ENCODE results near the gene GOLGA6B. TPM values are rescaled to one million over a fixed set of nuclear protein-coding genes. Genes with fewer than 3 reads are reported as not detected.
A peak's percentile ranks its signal among the peaks of the same experiment; 100 is the strongest.
"Not testable (repeated sequence)": the region's sequence is repeated elsewhere in the genome, so short reads cannot be mapped to it uniquely, and the experiment has no call there.

GOLGA6B gene, protein sequence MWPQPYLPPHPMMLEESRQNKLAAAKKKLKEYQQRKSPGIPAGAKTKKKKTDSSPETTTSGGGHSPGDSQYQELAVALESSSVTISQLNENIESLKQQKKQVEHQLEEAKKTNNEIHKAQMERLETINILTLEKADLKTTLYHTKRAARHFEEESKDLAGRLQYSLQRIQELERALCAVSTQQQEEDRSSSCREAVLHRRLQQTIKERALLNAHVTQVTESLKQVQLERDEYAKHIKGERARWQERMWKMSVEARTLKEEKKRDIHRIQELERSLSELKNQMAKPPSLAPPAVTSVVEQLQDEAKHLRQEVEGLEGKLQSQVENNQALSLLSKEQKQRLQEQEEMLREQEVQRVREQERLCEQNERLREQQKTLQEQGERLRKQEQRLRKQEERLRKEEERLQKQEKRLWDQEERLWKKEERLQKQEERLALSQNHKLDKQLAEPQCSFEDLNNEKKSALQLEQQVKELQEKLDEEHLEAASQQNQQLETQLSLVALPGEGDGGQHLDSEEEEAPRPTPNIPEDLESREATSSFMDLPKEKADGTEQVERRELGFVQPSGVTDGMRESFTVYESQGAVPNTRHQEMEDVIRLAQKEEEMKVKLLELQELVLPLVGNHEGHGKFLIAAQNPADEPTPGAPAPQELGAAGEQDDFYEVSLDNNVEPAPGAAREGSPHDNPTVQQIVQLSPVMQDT
- polyA plus RNA-seq, result 0.07 TPM
- long read RNA-seq, donor 1, result 0 reads
- long read RNA-seq, donor 2, result 0 reads
- long read RNA-seq, donor 3, result 0 reads
- long read RNA-seq, donor 4, result 0 reads
- long read RNA-seq, donor 5, result 0 reads
- long read RNA-seq, donor 6, result 0 reads
- long read RNA-seq, donor 7, result 0 reads
- long read RNA-seq, donor 8, result 0 reads
- long read RNA-seq, donor 9, result 0 reads
- long read RNA-seq, donor 10, result 0 reads
- long read RNA-seq, donor 11, result 0 reads

GRCh38 chr15:72654397-72654796, at the start of gene GOLGA6B:
TSS of gene GOLGA6B (plus strand) at chr15:72654697. CDS start at chr15:72654738, 41 bp downstream.
- not testable (repeated sequence) for H3K4me1 ChIP-seq (ENCODE audit: control insufficient read depth, insufficient read depth, low read length); H3K9me3 ChIP-seq (ENCODE audit: control insufficient read depth, low read depth, low read length); H3K27me3 ChIP-seq (ENCODE audit: control insufficient read depth, insufficient read depth, low read length); H3K27ac ChIP-seq (ENCODE audit: low read length); DNase-seq; H3K4me3 ChIP-seq (ENCODE audit: low read length); H3K36me3 ChIP-seq (ENCODE audit: control insufficient read depth, insufficient read depth, low read length)
- no CpG with 5 or more reads among the region's 7 CpGs for WGBS (ENCODE audit: insufficient coverage, low lambda C conversion rate)

DNA sequence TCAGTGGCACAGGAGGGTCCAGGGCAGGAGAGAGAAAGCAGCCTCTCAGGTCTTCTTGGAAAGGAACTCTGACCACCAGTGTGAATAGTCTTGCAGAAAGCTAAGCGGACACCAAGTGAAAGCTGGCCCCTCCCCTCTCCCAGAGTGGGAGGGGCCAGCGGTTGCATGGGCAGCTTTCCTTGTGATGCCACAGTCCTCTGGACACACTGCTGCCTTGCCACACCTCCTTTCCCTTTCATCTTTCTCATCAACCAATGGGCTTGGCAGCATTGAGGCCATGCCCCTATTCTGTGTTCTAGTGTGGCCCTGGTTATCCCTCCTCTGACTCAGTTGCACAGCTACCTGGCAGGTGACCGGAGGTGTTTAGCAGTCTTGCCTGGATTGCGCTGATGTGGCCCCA, 49.7 kb upstream of the GOLGA6B start:
- WGBS (ENCODE audit: insufficient coverage, low lambda C conversion rate), result no CpG with 5 or more reads among the region's 4 CpGs

DNA sequence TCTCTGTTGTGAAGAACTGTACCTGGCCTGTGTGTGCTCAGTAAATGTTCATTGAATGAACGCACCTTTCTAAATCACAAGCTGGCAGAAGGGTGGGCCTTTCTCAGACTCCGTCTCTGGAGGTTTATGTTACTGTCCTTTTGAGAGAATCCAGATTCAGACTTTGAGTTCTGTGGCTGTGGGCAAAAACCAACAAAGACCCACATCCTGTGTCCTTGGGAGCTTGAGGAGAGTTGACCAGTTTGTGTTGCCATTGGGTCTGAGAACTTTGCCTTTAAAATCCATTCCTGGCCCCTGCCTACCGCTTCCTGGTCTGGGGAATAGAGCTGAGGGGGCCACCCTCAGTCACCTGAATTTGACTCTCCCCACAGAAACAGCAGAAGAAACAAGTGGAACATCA, 46.4 kb upstream of the GOLGA6B start:
- not testable (repeated sequence) for H3K27me3 ChIP-seq (ENCODE audit: control insufficient read depth, insufficient read depth, low read length); H3K4me1 ChIP-seq (ENCODE audit: control insufficient read depth, insufficient read depth, low read length); H3K9me3 ChIP-seq (ENCODE audit: control insufficient read depth, low read depth, low read length); H3K4me3 ChIP-seq (ENCODE audit: low read length); DNase-seq; H3K36me3 ChIP-seq (ENCODE audit: control insufficient read depth, insufficient read depth, low read length); H3K27ac ChIP-seq (ENCODE audit: low read length)
- WGBS (ENCODE audit: insufficient coverage, low lambda C conversion rate), result no CpG with 5 or more reads among the region's 3 CpGs

More for the DNA sequence above, 49.7 kb upstream of the GOLGA6B start:
- Histone ChIP-seq H3K4me3 (ENCODE audit: low read length) (no peak overlapping the region), H3K27me3 (ENCODE audit: control insufficient read depth, insufficient read depth, low read length) (no peaks in the 10 kb centered on the region), H3K4me1 (ENCODE audit: control insufficient read depth, insufficient read depth, low read length) (no peaks in the 10 kb centered on the region), H3K9me3 (ENCODE audit: control insufficient read depth, low read depth, low read length) (no peaks in the 10 kb centered on the region), H3K27ac (ENCODE audit: low read length) (no peak overlapping the region), H3K36me3 (ENCODE audit: control insufficient read depth, insufficient read depth, low read length) (no peaks in the 10 kb centered on the region)
- DNase-seq, result no peak

DNA sequence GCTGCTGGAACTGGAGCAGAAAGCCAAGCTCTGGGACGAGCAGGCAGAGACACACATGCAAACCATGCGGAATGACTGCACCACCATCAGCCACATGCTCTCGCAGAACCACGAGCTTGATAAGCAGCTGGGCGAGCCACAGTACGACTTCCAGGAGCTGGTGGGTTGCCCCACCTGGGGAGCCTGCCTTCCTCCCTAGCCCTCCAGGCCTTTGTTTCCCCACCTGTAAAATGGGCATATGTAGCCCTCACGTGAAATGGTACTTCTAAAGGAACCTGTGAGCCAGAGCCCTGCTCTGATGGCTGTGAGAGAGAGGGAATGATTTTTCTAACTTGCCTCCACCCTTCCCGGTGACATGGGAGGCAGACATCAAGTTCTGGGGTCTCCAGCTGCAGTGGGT, 44.6 kb upstream of the GOLGA6B start:
- H3K4me3 ChIP-seq (ENCODE audit: low read length), result no peak overlapping the region
- DNase-seq, result no peak
- no CpG with 5 or more reads among the region's 8 CpGs for WGBS (ENCODE audit: insufficient coverage, low lambda C conversion rate)
- no peaks in the 10 kb centered on the region for H3K27me3 ChIP-seq (ENCODE audit: control insufficient read depth, insufficient read depth, low read length)
- no peaks in the 10 kb centered on the region for H3K36me3 ChIP-seq (ENCODE audit: control insufficient read depth, insufficient read depth, low read length)
- no peaks in the 10 kb centered on the region for H3K4me1 ChIP-seq (ENCODE audit: control insufficient read depth, insufficient read depth, low read length)
- H3K27ac ChIP-seq (ENCODE audit: low read length), result no peak overlapping the region
- no peaks in the 10 kb centered on the region for H3K9me3 ChIP-seq (ENCODE audit: control insufficient read depth, low read depth, low read length)

DNA sequence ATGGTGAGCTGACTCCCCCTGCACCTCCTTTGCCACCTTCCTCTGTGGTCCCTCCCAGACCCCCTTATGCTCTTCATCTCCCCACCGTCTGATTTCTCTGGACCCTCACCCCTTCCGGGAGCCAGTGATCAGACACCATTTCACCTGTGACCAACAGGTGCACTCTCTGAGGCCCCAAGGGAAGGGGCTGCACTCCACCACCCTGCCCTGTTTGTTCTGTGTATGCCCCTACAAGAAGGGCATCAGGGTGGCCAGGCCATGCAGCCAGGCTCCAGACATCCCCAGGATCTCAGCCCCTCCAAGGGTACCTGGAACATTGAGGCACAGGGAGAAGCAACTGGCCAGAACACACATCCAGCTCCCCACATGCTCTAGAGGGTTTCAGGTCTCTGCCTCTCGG, 42.2 kb upstream of the GOLGA6B start:
- WGBS (ENCODE audit: insufficient coverage, low lambda C conversion rate), result no CpG with 5 or more reads among the region's 3 CpGs
- not testable (repeated sequence) for H3K36me3 ChIP-seq (ENCODE audit: control insufficient read depth, insufficient read depth, low read length); DNase-seq; H3K4me3 ChIP-seq (ENCODE audit: low read length); H3K27me3 ChIP-seq (ENCODE audit: control insufficient read depth, insufficient read depth, low read length); H3K27ac ChIP-seq (ENCODE audit: low read length); H3K4me1 ChIP-seq (ENCODE audit: control insufficient read depth, insufficient read depth, low read length); H3K9me3 ChIP-seq (ENCODE audit: control insufficient read depth, low read depth, low read length)

GRCh38 chr15:72614810-72615532, 39.5 kb upstream of the GOLGA6B start:
- no peak for DNase-seq
- no peaks in the 10 kb centered on the region for H3K9me3 ChIP-seq (ENCODE audit: control insufficient read depth, low read depth, low read length)
- no CpG with 5 or more reads among the region's 3 CpGs for WGBS (ENCODE audit: insufficient coverage, low lambda C conversion rate)
- no peaks in the 10 kb centered on the region for H3K36me3 ChIP-seq (ENCODE audit: control insufficient read depth, insufficient read depth, low read length)
- H3K27ac ChIP-seq (ENCODE audit: low read length), result no peak overlapping the region
- H3K4me3 ChIP-seq (ENCODE audit: low read length), result no peak overlapping the region
- H3K27me3 ChIP-seq (ENCODE audit: control insufficient read depth, insufficient read depth, low read length), result no peaks in the 10 kb centered on the region
- no peaks in the 10 kb centered on the region for H3K4me1 ChIP-seq (ENCODE audit: control insufficient read depth, insufficient read depth, low read length)

DNA sequence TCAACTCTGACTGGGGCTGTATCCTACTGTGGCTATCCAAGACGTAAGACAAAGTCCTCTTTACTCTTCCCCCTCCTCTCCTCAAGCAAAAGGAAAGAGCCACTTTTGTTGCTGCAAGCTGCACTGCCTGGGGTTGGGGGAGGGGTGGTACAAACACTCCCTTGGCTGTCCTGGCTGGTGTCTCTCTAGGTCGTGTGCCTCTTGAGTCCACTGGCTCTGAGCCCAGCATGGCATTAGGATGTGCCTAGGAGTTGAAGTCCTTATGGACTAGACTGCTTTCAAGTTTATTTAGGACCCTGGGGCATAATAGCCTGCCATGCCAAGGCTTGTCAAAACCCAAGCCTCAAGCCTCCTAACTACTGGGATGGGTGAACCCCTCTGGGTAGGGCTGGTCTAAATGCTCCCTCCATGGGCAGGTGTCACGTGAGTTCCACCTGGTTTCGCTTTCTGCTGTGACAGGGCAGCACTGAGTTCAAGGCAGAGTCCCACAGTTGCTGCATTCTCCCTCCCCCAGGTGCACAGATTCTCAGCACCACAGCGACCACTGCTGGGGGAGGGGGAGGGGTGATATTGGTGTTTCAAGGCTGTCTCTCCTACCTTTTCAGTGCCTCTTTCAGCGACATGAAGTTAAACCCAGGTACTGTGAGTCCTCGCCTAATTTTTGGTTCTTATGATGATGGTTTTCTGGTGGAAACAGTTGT, 38.8 kb upstream of the GOLGA6B start:
- WGBS (ENCODE audit: insufficient coverage, low lambda C conversion rate), result no CpG with 5 or more reads among the region's 7 CpGs
- not testable (repeated sequence) for H3K27ac ChIP-seq (ENCODE audit: low read length); H3K4me3 ChIP-seq (ENCODE audit: low read length); H3K4me1 ChIP-seq (ENCODE audit: control insufficient read depth, insufficient read depth, low read length); H3K27me3 ChIP-seq (ENCODE audit: control insufficient read depth, insufficient read depth, low read length); H3K36me3 ChIP-seq (ENCODE audit: control insufficient read depth, insufficient read depth, low read length); H3K9me3 ChIP-seq (ENCODE audit: control insufficient read depth, low read depth, low read length)
- peak in 1 of 2 donors; percentile 20 for DNase-seq

- H3K4me3 ChIP-seq (ENCODE audit: low read length), result no peak overlapping the region
- WGBS (ENCODE audit: insufficient coverage, low lambda C conversion rate), result 60% methylated on average over 1 of the region's 10 CpGs
- H3K27ac ChIP-seq (ENCODE audit: low read length), result no peak overlapping the region
- no peaks in the 10 kb centered on the region for H3K36me3 ChIP-seq (ENCODE audit: control insufficient read depth, insufficient read depth, low read length)
- no peaks in the 10 kb centered on the region for H3K4me1 ChIP-seq (ENCODE audit: control insufficient read depth, insufficient read depth, low read length)
- H3K9me3 ChIP-seq (ENCODE audit: control insufficient read depth, low read depth, low read length), result no peaks in the 10 kb centered on the region
- no peak for DNase-seq
- no peaks in the 10 kb centered on the region for H3K27me3 ChIP-seq (ENCODE audit: control insufficient read depth, insufficient read depth, low read length)
Measured at GRCh38 chr15:72616491-72617210, 37.8 kb upstream of the GOLGA6B start.

- not testable (repeated sequence) for H3K4me3 ChIP-seq (ENCODE audit: low read length); H3K4me1 ChIP-seq (ENCODE audit: control insufficient read depth, insufficient read depth, low read length); H3K36me3 ChIP-seq (ENCODE audit: control insufficient read depth, insufficient read depth, low read length); H3K27ac ChIP-seq (ENCODE audit: low read length); DNase-seq; H3K27me3 ChIP-seq (ENCODE audit: control insufficient read depth, insufficient read depth, low read length); H3K9me3 ChIP-seq (ENCODE audit: control insufficient read depth, low read depth, low read length)
- no CpG with 5 or more reads among the region's 4 CpGs for WGBS (ENCODE audit: insufficient coverage, low lambda C conversion rate)
Measured at GRCh38 chr15:72623854-72624253, 30.6 kb upstream of the GOLGA6B start.
